NCI-H1105 treated with DMSO at 0.1 percent for 48 hours (cell line): ENCODE results near the gene DHDDS.
A peak's percentile ranks its signal among the peaks of the same experiment; 100 is the strongest.
"Not testable (repeated sequence)": the region's sequence is repeated elsewhere in the genome, so short reads cannot be mapped to it uniquely, and the experiment has no call there.

Source experiments
- DNase-seq: peaks from one replicate; lab custom pipeline; 2025; lab: John Stamatoyannopoulos, UW

DHDDS gene

GRCh38 chr1:26477446-26478152 is 45.5 kb downstream of the DHDDS start:
- peak; percentile 50 for DNase-seq

GRCh38 chr1:26478159-26478558 is 46.0 kb downstream of the DHDDS start:
- peak; percentile 17 for DNase-seq

- no peak for DNase-seq
Observed at GRCh38 chr1:26478988-26479387, 46.9 kb downstream of the DHDDS start.

- DNase-seq: no peak
Observed at GRCh38 chr1:26482921-26483320, 50.8 kb downstream of the DHDDS start.

GRCh38 chr1:26483980-26484379 is 51.9 kb downstream of the DHDDS start:
- DNase-seq: no peak

- DNase-seq: no peak
Observed at GRCh38 chr1:26490155-26490554, 58.0 kb downstream of the DHDDS start.

- DNase-seq: no peak
Observed at GRCh38 chr1:26493267-26493666, 61.1 kb downstream of the DHDDS start.

GRCh38 chr1:26493938-26494337 is 61.8 kb downstream of the DHDDS start:
- no peak for DNase-seq

GRCh38 chr1:26496861-26497260 is 64.7 kb downstream of the DHDDS start:
- no peak for DNase-seq

GRCh38 chr1:26498894-26499293 is 66.8 kb downstream of the DHDDS start:
- DNase-seq: no peak

- DNase-seq: peak; percentile 87
Observed at GRCh38 chr1:26500488-26501175, 68.5 kb downstream of the DHDDS start.

- DNase-seq: not testable (repeated sequence)
Observed at GRCh38 chr1:26510711-26511110, 78.6 kb downstream of the DHDDS start.

- not testable (repeated sequence) for DNase-seq
Observed at GRCh38 chr1:26515836-26516235, 83.7 kb downstream of the DHDDS start.

GRCh38 chr1:26516987-26517765 is 85.1 kb downstream of the DHDDS start:
- no peak for DNase-seq

GRCh38 chr1:26517766-26518049 is 85.6 kb downstream of the DHDDS start:
- no peak for DNase-seq

- DNase-seq: no peak
Observed at GRCh38 chr1:26518355-26518754, 86.2 kb downstream of the DHDDS start.

- no peak for DNase-seq
Observed at GRCh38 chr1:26520339-26520738, 88.2 kb downstream of the DHDDS start.
